Omental fat pad (tissue), 4 donors: Measurements from ENCODE around the gene BNIP1. TPM values are rescaled to one million over a fixed set of nuclear protein-coding genes. Genes with fewer than 3 reads are reported as not detected.

Experiments
- ATAC-seq: fragments of 150-250 bp; one replicate; pipeline ENCODE4 v1.9.1; 2016; ENCODE audit warnings: mild to moderate bottlenecking, moderate library complexity; ENCODE audit not compliant: low FRiP score
- DNase-seq: peaks from one replicate; pipeline ENCODE4 v3.0.0-alpha.2; 2019; ENCODE audit warnings: low spot score
- total RNA-seq, 4 donors: library from RNA; depleted of rRNA; stranded (reverse); fragments of >200 nt; gene quantifications; one replicate each; pipeline ENCODE4 v1.1.0, GENCODE V29; 2016
- TF ChIP-seq, protein P1 (sequence below), 3 donors: fragments of 450-650 bp; IDR thresholded peaks; one replicate each; pipeline ENCODE4 v1.5.1; 2016 to 2017; ENCODE audit warnings: antibody characterized with exemption in 3 of 3, mild to moderate bottlenecking in 3 of 3, moderate library complexity in 2 of 3

The BNIP1 gene
- total RNA-seq, 4 donors from 2014 or later = 9.1 to 10.6 (median 9.9) TPM

- DNase-seq (no peak), ATAC-seq (no peak)
- TF ChIP-seq, protein P1, sequence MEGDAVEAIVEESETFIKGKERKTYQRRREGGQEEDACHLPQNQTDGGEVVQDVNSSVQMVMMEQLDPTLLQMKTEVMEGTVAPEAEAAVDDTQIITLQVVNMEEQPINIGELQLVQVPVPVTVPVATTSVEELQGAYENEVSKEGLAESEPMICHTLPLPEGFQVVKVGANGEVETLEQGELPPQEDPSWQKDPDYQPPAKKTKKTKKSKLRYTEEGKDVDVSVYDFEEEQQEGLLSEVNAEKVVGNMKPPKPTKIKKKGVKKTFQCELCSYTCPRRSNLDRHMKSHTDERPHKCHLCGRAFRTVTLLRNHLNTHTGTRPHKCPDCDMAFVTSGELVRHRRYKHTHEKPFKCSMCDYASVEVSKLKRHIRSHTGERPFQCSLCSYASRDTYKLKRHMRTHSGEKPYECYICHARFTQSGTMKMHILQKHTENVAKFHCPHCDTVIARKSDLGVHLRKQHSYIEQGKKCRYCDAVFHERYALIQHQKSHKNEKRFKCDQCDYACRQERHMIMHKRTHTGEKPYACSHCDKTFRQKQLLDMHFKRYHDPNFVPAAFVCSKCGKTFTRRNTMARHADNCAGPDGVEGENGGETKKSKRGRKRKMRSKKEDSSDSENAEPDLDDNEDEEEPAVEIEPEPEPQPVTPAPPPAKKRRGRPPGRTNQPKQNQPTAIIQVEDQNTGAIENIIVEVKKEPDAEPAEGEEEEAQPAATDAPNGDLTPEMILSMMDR (IDR thresholded peaks at IDR 0.05) = no peak
Observed at GRCh38 chr5:173197375-173197891, 53.1 kb downstream of the BNIP1 start.

DNA sequence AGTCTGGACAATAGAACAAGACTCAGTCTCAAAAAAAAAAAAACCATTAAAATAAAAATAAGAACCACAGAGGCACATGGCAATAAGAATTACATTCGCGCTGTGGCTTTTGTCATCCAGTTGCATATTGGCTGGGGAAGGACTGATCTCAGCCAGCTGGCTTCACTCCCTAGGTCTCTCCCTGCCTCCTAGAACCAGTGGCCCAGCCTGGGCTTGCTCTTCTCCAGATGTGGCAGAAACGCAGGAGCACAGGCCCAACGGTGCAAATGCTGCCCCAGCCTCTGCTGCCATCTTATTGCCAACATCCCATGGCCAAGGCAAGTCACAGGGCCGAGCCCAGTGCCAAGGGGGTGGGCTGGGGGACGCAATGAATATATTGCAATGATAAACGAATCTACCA is 53.7 kb downstream of the BNIP1 start:
- ATAC-seq (no peak), DNase-seq (no peak)
- TF ChIP-seq, protein P1 (IDR thresholded peaks at IDR 0.05) = no peak

DNA sequence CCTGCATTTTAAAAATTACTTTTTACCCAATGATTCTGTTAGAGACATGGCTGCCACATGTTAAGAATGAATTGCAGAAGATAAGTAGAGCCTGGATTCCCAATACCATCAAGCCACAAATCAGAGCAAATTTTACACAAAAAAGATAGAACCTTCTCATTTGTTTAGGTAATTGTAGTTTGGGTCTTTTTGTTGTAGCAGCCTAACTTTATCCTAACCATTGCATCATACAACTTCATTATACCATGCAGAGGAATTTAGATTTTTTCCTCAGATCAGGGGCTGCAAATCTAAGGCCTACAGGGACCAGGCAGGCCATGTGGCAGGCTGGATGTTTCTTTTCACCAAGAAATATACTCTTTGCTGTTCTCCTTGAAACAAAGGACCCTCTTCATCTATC is 56.0 kb downstream of the BNIP1 start:
- no peak for ATAC-seq
- no peak for DNase-seq
- TF ChIP-seq, protein P1 (IDR thresholded peaks at IDR 0.05) = no peak

GRCh38 chr5:173201636-173202265 is 57.4 kb downstream of the BNIP1 start:
- TF ChIP-seq, protein P1 (IDR thresholded peaks at IDR 0.05) = no peak
- DNase-seq = no peak
- ATAC-seq = peak; percentile 73

DNA sequence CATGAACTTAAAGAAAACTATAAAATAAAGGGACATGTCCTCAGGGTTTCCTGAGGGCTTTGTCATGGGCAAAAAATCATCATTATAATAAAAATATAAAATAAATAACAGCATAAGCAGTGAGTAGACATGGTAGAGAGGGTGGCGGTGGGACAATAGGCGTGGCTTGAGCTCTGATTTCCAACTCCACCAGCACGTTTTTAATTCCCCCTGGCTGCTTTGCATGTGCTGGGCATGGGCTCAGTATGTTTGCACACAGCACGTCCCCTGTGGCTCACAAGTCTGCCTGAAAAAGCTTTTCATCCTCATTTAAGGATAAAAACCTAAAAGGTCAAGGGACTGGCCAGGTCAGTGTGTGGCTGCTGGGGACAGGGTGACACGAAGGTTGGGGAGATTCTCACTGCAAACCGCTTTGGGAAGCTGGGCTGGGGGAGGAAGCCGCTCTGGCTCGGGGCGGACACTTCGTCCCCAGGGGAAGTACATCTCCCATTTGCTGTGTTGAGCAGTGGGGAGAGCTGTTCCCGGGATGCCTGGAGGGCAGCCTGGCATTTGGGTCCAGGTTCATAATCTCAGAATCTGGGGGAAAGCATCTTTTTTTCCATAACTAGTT is 58.0 kb downstream of the BNIP1 start:
- DNase-seq (no peak), ATAC-seq (no peak)
- TF ChIP-seq, protein P1 (IDR thresholded peaks at IDR 0.05) = no peak

- ATAC-seq (no peak), DNase-seq (no peak)
- TF ChIP-seq, protein P1 (IDR thresholded peaks at IDR 0.05) = no peak
Observed at GRCh38 chr5:173204185-173204979, 60.1 kb downstream of the BNIP1 start.
